HG03039 (cell line): ENCODE data around the gene SYMPK.
"Not testable (repeated sequence)": the region's sequence is repeated elsewhere in the genome, so short reads cannot be mapped to it uniquely, and the experiment has no call there.

Source experiments
- ATAC-seq: cut with Tn5 transposase; IDR thresholded peaks from one replicate; pipeline ENCODE4 v1.9.1; 2021; ENCODE audit warnings: mild to moderate bottlenecking, moderate library complexity; ENCODE audit not compliant: unreplicated experiment

SYMPK gene

GRCh38 chr19:45809643-45810159 lies 53.2 kb downstream of the SYMPK start:
- ATAC-seq = no peak

- ATAC-seq = no peak
Observed at GRCh38 chr19:45805719-45806118, 57.2 kb downstream of the SYMPK start.

- no peak for ATAC-seq
Observed at GRCh38 chr19:45804959-45805230, 58.1 kb downstream of the SYMPK start.

- ATAC-seq = no peak
Observed at GRCh38 chr19:45804140-45804958, 58.6 kb downstream of the SYMPK start.

- ATAC-seq = no peak
Observed at GRCh38 chr19:45801603-45802175, 61.3 kb downstream of the SYMPK start.

- no peak for ATAC-seq
Observed at GRCh38 chr19:45800070-45800553, 62.8 kb downstream of the SYMPK start.

- not testable (repeated sequence) for ATAC-seq
Observed at GRCh38 chr19:45799541-45799940, 63.4 kb downstream of the SYMPK start.

- ATAC-seq = no peak
Observed at GRCh38 chr19:45798995-45799517, 63.9 kb downstream of the SYMPK start.

- no peak for ATAC-seq
Observed at GRCh38 chr19:45794627-45795026, 68.3 kb downstream of the SYMPK start.

GRCh38 chr19:45793876-45794275 lies 69.1 kb downstream of the SYMPK start:
- no peak for ATAC-seq

- no peak for ATAC-seq
Observed at GRCh38 chr19:45793178-45793564, 69.8 kb downstream of the SYMPK start.

- ATAC-seq = peak; percentile 91
Observed at GRCh38 chr19:45792470-45793177, 70.3 kb downstream of the SYMPK start, which contains the start of gene DMWD. DMWD (minus strand) TSS chr19:45792845; CDS start chr19:45792756, 89 bp downstream.

- peak; percentile 32 for ATAC-seq
Observed at GRCh38 chr19:45791744-45792469, 71.0 kb downstream of the SYMPK start.

GRCh38 chr19:45790942-45791341 lies 72.0 kb downstream of the SYMPK start:
- ATAC-seq = no peak

- ATAC-seq = no peak
Observed at GRCh38 chr19:45789035-45789786, 73.7 kb downstream of the SYMPK start.

GRCh38 chr19:45786533-45786894 lies 76.4 kb downstream of the SYMPK start:
- ATAC-seq = no peak

GRCh38 chr19:45785781-45786532 lies 77.0 kb downstream of the SYMPK start:
- ATAC-seq = no peak

- ATAC-seq = no peak
Observed at GRCh38 chr19:45785097-45785496, 77.8 kb downstream of the SYMPK start.

- ATAC-seq = no peak
Observed at GRCh38 chr19:45784096-45784495, 78.9 kb downstream of the SYMPK start.
